T-helper 9 cell (primary cell): Measurements from ENCODE around the gene ZSCAN5B.
"Not testable (repeated sequence)": the region's sequence is repeated elsewhere in the genome, so short reads cannot be mapped to it uniquely, and the experiment has no call there.

Source experiments
- DNase-seq: peaks from one replicate; pipeline ENCODE4 v3.0.0-alpha.2; 2020
- total RNA-seq, 2 donors: gene quantifications; one replicate each; lab custom pipeline; 2026; lab: John Stamatoyannopoulos, UW

The ZSCAN5B gene, protein sequence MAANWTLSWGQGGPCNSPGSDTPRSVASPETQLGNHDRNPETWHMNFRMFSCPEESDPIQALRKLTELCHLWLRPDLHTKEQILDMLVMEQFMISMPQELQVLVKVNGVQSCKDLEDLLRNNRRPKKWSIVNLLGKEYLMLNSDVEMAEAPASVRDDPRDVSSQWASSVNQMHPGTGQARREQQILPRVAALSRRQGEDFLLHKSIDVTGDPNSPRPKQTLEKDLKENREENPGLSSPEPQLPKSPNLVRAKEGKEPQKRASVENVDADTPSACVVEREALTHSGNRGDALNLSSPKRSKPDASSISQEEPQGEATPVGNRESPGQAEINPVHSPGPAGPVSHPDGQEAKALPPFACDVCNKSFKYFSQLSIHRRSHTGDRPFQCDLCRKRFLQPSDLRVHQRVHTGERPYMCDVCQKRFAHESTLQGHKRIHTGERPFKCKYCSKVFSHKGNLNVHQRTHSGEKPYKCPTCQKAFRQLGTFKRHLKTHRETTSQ
- total RNA-seq, result 0 to 0.07 reads per million in 2 donors

GRCh38 chr19:56197646-56198045 lies at the start of gene ZSCAN5B:
ZSCAN5B (minus strand) TSS chr19:56197783; CDS start chr19:56193052, 4,731 bp downstream.
- not testable (repeated sequence) for DNase-seq

DNA sequence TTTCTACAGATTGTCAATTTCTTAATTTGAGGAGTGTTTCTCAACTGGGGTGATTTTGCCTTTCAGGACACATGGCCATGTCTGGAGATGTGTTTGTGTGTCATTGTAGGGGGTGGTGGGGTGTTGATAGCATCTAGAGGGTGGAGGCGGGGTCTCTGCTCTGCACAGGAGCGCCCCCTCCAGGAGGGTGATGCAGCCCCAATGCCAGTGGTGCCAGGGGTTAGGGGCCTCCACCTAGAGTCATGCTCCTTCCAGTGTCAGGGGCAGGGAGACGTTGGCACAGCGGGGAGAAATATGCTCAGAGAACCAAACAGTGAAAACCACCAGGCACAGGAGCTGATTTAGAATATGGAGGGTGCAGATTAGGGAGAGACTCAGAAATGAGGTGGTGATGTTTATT lies 48.2 kb upstream of the ZSCAN5B start:
- DNase-seq, result not testable (repeated sequence)

DNA sequence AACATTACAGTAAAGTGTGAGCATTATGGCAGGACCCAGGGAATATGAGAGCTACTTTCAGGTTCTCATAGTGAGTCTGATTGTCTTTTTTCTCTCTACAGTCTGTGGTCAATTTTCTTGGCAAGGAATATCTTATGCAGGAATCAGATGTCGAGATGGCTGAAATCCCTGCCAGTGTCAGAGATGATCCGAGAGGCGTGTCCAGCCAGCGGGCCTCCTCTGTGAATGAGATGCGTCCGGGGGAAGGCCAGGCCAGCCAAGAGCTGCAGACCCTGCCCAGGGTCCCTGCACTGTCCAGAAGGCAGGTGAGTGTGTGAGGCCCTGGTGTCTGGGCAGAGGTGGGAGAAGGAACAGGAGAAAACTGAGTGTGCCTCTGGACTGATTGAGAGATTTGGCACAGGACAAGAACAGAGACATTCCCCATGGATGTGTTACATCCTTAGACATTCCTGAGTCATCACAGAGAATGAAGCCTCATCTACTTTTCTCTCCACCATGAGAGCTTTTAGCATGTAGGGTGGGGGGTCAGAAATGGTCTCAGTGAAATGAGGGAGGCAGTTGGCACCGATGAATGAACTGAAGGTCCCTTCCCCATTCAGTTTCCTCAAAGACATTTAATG lies 47.6 kb upstream of the ZSCAN5B start:
- DNase-seq, result no peak

GRCh38 chr19:56223481-56223880 lies 25.9 kb upstream of the ZSCAN5B start:
- DNase-seq, result no peak

DNA sequence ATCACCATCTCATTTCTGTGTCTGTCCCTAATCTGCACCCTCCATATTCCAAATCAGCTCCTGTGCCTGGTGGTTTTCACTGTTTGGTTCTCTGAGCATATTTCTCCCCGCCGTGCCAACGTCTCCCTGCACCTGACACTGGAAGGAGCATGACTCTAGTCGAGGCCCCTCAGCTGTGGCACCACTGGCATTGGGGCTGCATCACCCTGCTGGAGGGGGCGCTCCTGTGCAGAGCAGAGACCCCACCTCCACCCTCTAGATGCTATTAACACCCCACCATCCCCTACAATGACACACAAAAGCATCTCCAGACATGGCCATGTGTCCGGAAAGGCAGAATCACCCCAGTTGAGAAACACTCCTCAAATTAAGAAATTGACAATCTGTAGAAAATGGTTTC lies 25.3 kb upstream of the ZSCAN5B start:
- no peak for DNase-seq

DNA sequence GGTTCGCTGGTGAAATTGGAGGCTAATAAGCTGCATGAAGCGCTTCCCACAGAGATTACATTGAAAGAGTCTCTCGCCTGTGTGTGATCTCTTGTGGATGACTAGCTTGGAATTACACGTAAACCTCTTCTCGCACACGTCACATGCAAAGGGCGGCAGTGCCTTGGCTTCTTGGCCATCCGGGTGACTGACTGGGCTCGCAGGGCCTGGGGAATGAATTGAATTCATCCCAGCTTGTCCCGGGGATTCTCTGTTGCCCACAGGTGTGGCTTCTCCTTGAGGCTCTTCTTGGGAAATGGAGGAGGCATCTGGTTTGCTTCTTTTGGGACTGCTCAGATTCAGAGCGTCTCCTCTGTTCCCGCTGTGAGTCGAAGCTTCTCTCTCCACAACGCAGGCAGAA lies 24.3 kb upstream of the ZSCAN5B start:
- no peak for DNase-seq

DNA sequence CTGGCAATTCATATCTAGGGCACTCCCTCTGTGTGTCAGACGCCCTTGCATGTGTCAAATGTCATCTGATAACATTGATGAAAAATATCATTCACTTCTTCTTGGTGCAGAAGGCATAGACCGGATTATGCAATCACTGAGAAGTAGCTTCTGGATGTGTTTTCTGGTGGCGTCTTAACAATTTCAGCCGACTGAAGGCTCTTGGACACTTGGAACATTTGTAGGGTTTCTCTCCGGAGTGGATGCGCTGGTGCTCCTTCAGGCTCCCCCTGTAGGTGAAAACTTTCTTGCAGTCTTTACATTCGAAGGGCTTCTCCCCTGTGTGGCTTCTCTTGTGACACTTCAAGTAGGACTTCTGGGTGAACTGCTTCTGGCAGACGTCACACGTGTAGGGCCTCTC lies 23.9 kb upstream of the ZSCAN5B start:
- DNase-seq, result not testable (repeated sequence)

- no peak for DNase-seq
These were observed 21.4 kb upstream of the ZSCAN5B start for GRCh38 chr19:56218961-56219360.

DNA sequence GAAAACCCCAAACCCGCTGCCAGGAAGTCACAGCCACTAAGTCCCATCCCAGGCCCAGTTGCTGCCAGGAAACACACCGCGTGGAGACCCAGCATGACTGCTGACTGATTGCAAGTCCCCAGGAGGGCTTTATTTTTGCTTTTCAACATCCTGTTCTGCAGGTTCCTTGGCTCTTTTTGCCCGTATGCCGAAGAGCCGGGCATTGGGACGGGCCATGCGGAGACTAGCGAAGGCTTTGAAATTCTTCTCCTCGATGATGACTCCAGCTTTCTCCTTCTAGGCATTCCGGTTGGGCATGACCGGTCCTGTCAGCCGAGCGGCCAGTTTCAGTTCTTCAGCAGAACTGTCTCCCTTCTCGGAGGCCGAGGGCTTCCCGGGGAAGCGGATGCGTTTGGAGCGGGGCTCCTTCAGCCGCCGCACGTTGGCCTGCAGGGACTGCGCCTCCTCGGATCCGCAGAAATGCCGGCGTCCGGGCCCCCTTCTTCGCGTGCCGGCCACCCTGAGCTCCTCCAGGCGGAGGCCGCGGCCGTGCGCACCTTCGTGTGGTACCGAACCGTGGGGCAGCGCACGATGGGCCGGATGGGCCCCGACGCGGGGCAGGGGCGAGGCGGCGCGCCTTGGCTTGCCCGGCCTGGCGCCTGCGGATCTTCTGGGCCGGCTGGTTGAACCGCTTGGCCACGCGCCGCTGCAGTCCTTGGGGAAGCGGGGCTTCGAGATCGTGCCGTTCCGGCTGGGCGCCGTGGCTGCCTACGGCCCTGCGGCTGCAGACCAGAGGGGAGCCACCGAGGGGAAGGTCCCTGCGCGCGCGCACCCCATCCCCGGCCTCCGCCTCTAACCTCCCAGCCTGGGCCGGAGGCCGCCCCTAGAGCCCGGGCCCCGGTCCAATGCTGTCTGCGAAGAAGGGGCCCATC lies 19.7 kb upstream of the ZSCAN5B start:
- no peak for DNase-seq

DNA sequence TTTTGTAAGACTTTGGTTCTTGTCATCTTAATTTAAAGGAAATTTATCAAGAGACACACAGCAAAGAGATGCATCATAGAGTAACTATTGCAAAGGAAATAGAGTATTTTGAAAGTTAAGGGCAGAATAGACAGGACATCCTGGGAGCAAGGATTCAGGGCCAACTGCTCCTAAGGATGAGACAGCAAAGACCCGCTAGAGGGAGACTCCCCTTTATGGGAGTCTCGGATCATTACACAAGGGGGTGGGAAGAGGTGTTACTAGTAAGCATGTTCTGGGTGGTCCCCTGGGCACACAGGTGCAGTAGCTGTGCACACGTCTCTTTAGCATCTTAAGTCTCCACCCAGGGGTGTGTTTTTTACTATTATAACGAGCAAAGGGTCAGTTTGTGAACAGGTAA lies 14.1 kb upstream of the ZSCAN5B start:
- no peak for DNase-seq

GRCh38 chr19:56210036-56210435 lies 12.5 kb upstream of the ZSCAN5B start:
- not testable (repeated sequence) for DNase-seq

- no peak for DNase-seq
These were observed 11.5 kb upstream of the ZSCAN5B start for GRCh38 chr19:56209091-56209490.

GRCh38 chr19:56207581-56207980 lies 10.0 kb upstream of the ZSCAN5B start:
- not testable (repeated sequence) for DNase-seq

DNA sequence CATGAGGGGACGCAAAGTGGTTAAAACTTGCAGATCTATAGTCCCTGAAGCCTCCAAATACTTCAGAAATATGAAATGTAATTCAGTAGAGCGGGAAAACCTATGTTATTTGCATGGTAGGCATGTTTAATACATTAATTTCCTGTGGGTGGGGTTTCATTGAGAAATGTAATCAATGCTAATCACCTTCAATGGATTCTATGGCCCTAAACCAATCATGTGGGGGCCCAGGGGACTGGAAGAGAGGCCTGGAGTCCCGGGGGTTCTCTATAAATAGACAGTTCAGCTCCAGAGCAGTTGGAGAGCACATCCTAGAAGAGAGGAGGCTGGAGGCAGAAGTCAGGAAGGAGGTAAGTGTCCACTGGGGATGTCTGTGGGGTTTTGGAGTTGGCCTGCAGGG lies 4.4 kb upstream of the ZSCAN5B start, which contains the start of gene ZSCAN5C:
TSS of gene ZSCAN5C (plus strand) at position 301 of the 400 bp plus-strand sequence. CDS start 3,641 bp downstream, outside the sequence.
- no peak for DNase-seq

- no peak for DNase-seq
These were observed 2.1 kb upstream of the ZSCAN5B start for GRCh38 chr19:56199687-56200086.

DNA sequence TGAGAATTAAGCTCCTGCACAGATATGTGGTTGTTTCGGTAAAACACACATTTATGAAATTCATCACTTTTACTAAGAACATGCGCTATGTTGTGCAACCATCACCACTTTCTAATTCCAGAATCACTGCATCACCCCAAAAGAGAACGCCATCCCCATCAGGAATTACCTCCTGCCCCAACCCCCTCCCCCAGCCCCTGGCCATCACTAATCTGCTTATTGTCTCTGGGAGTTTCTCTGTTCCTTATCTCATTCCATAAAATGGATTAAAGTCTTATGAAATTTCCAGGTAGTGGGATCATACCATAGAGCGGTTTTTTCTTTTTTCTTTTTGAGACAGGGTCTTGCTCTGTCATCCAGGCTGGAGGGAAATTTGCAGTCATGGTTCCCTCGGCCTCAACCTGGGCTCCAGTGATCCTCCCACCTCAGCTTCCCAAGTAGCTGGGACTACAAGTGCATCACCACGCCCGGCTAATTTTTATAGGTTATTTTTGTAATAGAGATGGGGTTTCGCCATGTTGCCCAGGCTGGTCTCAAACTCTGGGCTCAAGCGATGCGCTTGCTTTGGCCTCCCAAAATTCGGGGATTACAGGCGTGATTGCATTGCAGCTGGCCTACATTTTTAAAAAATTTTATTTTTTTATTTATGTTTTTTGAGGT lies 3.5 kb downstream of the ZSCAN5B start:
- DNase-seq, result no peak

GRCh38 chr19:56191711-56192110 lies 5.9 kb downstream of the ZSCAN5B start:
- no peak for DNase-seq

DNA sequence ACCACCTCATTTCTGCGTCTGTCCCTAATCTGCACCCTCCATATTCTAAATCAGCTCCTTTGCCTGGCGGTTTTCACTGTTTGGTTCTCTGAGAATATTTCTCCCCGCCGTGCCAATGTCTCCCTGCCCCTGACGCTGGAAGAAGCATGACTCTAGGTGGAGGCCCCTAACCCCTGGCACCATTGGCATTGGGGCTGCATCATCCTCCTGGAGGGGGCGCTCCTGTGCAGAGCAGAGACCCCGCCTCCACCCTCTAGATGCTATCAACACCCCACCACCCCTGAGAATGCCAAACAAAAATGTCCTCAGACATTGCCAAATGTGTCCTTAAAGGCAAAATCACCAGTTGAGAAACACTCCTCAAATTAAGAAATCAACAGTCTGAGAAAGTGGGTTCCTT lies 6.5 kb downstream of the ZSCAN5B start:
- no peak for DNase-seq

DNA sequence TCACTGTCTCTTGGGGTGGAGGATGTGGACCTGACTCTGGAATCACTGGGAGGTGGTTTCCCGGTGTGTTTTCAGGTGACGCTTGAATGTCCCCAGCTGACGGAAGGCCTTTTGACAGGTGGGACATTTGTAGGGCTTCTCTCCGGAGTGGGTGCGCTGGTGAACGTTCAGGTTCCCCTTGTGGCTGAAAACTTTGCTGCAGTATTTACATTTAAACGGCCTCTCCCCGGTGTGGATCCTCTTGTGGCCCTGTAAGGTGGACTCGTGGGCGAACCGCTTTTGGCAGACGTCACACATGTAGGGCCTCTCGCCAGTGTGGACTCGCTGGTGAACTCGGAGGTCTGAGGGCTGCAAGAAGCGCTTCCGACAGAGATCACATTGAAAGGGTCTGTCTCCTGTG lies 7.8 kb downstream of the ZSCAN5B start:
- DNase-seq, result no peak

GRCh38 chr19:56177564-56178243 lies 19.9 kb downstream of the ZSCAN5B start:
- no peak for DNase-seq

DNA sequence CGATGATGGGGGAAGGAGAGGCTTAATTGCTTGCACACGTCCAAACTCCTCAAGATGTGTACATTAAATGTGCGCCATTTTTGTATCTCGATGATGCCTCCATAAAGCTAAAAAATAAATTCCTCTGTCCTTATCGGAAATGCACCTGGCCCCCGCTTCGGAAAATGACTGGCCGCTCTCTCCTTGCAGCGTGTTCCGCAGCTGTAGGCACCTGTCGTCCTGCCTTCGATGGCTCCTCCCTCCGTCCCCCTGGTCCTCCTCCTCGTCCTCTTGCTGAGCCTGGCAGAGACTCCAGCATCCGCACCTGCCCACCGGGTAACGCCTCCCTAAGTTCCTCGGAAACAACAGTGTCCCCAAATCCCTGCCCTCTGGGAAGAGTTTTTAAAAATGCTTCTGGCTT lies 20.7 kb downstream of the ZSCAN5B start:
- DNase-seq, result no peak

- DNase-seq, result not testable (repeated sequence)
These were observed 21.3 kb downstream of the ZSCAN5B start for GRCh38 chr19:56176310-56176709.
